T-cell (primary cell): ENCODE measurements around the gene RFNG. TPM values are rescaled to one million over a fixed set of nuclear protein-coding genes. Genes with fewer than 3 reads are reported as not detected.

ENCODE experiments used
- ATAC-seq, 4 experiments: fragments of 200-7000 bp in 3 of 4; fragments of 150-1000 bp in 1 of 4; cut with Tn5 transposase; replicated peaks in 1 of 4; 1 replicate in 3 of 4; 2 replicates in 1 of 4; pipeline ENCODE4 v1.10.0; 2021; ENCODE audit warnings: moderate library complexity in 3 of 4, mild to moderate bottlenecking in 2 of 4, moderate number of reproducible peaks in 1 of 4
- CTCF ChIA-PET, 2 donors: fragments of 300-600 bp; sonication (Branson Sonifier 250); formaldehyde crosslinking; loops; one replicate each; lab custom pipeline; 2022; ENCODE audit warnings: antibody characterized with exemption in 2 of 2; lab: Charles Lee
- POLR2A ChIA-PET, 2 donors: fragments of 300-600 bp; sonication (Branson Sonifier 250); formaldehyde crosslinking; loops; one replicate each; lab custom pipeline; 2022; ENCODE audit warnings: antibody characterized with exemption in 2 of 2; lab: Charles Lee
- DNase-seq, 35 experiments: peaks; one replicate each; pipeline versions ENCODE4 v3.0.0 to v3.0.0-alpha.2; 2013 to 2023
- H3K27ac ChIP-seq: one replicate; pipeline ENCODE4 v1.5.1; 2013; ENCODE audit warnings: low read length
- H3K27me3 ChIP-seq, 2 experiments: replicated peaks in 1 of 2; 1 replicate in 1 of 2; 2 replicates in 1 of 2; pipeline versions ENCODE4 v1.6.1 to v1.7.0; 2013; ENCODE audit warnings: low read length in 1 of 2, mixed read lengths in 1 of 2; ENCODE audit not compliant: control insufficient read depth in 2 of 2, insufficient read depth in 2 of 2; ENCODE audit errors: extremely low read depth in 1 of 2
- H3K36me3 ChIP-seq, 2 donors: 1 replicate in 1 of 2; 2 replicates in 1 of 2; pipeline versions ENCODE4 v1.6.1 to v1.7.0; 2013; ENCODE audit warnings: low read length in 1 of 2; ENCODE audit not compliant: control insufficient read depth in 2 of 2, insufficient read depth in 1 of 2; ENCODE audit errors: extremely low read depth in 1 of 2
- H3K4me1 ChIP-seq, 2 experiments: 1 replicate in 1 of 2; 2 replicates in 1 of 2; pipeline versions ENCODE4 v1.6.1 to v1.7.0; 2013; ENCODE audit warnings: low read length in 2 of 2, mixed read lengths in 1 of 2; ENCODE audit not compliant: insufficient read depth in 2 of 2, control insufficient read depth in 1 of 2; ENCODE audit errors: extremely low read depth in 1 of 2
- H3K4me3 ChIP-seq, 2 donors: 1 replicate in 1 of 2; 2 replicates in 1 of 2; pipeline versions ENCODE4 v1.5.1 to v1.7.0; 2013; ENCODE audit warnings: mild to moderate bottlenecking in 2 of 2, low read length in 1 of 2, moderate library complexity in 1 of 2; ENCODE audit not compliant: control insufficient read depth in 1 of 2; ENCODE audit errors: extremely low read depth in 1 of 2
- H3K9me3 ChIP-seq: 2 replicates; pipeline ENCODE4 v1.7.0; 2013
- H3K27ac Mint-ChIP-seq, 2 donors: one replicate each; pipeline ENCODE4 v1.8.0; 2020 to 2021; ENCODE audit warnings: mild to moderate bottlenecking in 2 of 2, mixed read lengths in 2 of 2
- H3K27me3 Mint-ChIP-seq, 2 donors: one replicate each; pipeline ENCODE4 v1.8.0; 2021 to 2022; ENCODE audit warnings: mixed read lengths in 2 of 2
- H3K36me3 Mint-ChIP-seq: one replicate; pipeline ENCODE4 v1.8.0; 2021; ENCODE audit warnings: mixed read lengths
- H3K4me1 Mint-ChIP-seq, 3 donors: one replicate each; pipeline ENCODE4 v1.8.0; 2020 to 2022; ENCODE audit warnings: mixed read lengths in 3 of 3, mild to moderate bottlenecking in 1 of 3
- H3K4me3 Mint-ChIP-seq, 3 donors: one replicate each; pipeline ENCODE4 v1.8.0; 2020 to 2022; ENCODE audit warnings: mild to moderate bottlenecking in 3 of 3, mixed read lengths in 3 of 3, moderate library complexity in 3 of 3
- H3K9me3 Mint-ChIP-seq, 3 donors: one replicate each; pipeline ENCODE4 v1.8.0; 2020 to 2022; ENCODE audit warnings: mixed read lengths in 3 of 3
- WGBS: methylation state at CpG from one replicate; pipeline ENCODE4 v1.1.5; 2013; ENCODE audit warnings: missing lambda C conversion rate; ENCODE audit not compliant: insufficient coverage; 5-methylcytosine and 5-hydroxymethylcytosine counted together
- total RNA-seq, 35 experiments: library from RNA in 6 of 35; stranded (reverse) in 6 of 35; fragments of 120-200 nt in 1 of 35; gene quantifications; one replicate each; pipeline versions ENCODE4 v1.2.1 to v1.2.4 and lab custom pipeline; 2013 to 2026

The RFNG gene
- total RNA-seq, 5 donors from 2014 or later (not counting 1 experiment from before 2014, with no cell fraction given) = 31.5 to 38.6 (median 35.2) TPM

DNA sequence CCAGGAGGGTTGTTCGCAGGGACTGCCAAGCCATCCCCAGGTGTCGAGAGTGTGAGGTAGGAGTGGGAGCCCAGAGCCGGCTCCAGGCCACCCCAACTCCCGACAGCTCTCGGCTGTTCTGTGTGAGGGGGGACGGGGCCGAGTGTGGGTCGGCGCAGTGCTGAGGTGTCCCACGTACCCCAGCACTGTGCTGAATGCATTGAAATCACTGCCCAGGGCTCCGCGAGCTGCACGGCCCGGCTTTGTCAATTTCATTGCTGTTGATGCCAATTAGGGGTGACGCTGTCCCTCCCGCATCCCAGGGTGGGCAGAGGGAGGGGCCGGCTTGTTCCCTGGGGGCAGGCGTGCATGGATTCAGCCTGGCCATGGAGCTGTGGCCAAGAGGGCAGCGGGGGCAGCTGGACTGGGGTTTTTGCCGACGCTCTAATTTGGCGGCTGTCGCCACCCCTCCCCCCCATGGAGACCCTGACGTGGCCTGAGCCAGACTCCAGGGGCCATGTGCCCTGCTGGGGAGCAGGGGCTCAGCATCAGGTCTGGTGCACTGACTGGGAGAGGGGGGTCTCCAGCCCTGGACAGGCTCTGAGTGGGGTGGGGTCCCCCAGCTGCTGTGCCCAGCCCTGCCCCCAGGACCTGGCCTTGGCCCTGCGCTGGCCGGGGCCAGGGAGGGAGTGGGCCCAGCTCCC, 43.2 kb downstream of the RFNG start:
- H3K27me3 ChIP-seq = no peaks in the 10 kb centered on the region
- 96% methylated on average over 23 of the region's 26 CpGs for WGBS
- ChIA-PET CTCF (interaction anchor here in 1 of 2 donors (0.7 kb wide), 1 partner anchor 195 kb away, joined by 3 read pairs; no protein-coding TSS in a partner anchor), POLR2A (no interaction called here)
- no peaks in the 10 kb centered on the region for H3K4me1 ChIP-seq
- no peak overlapping the region for H3K4me3 Mint-ChIP-seq
- H3K36me3 ChIP-seq = peaks cover 0 to 4% of the 10 kb centered on the region in 2 donors
- no peaks in the 10 kb centered on the region for H3K4me1 Mint-ChIP-seq
- H3K9me3 Mint-ChIP-seq = no peaks in the 10 kb centered on the region
- H3K4me3 ChIP-seq = no peak overlapping the region
- ATAC-seq = no peak
- no peak overlapping the region for H3K27ac ChIP-seq
- no peak overlapping the region for H3K27ac Mint-ChIP-seq
- no peak for DNase-seq
- no peaks in the 10 kb centered on the region for H3K27me3 Mint-ChIP-seq
- H3K9me3 ChIP-seq = no peaks in the 10 kb centered on the region
- no peaks in the 10 kb centered on the region for H3K36me3 Mint-ChIP-seq

DNA sequence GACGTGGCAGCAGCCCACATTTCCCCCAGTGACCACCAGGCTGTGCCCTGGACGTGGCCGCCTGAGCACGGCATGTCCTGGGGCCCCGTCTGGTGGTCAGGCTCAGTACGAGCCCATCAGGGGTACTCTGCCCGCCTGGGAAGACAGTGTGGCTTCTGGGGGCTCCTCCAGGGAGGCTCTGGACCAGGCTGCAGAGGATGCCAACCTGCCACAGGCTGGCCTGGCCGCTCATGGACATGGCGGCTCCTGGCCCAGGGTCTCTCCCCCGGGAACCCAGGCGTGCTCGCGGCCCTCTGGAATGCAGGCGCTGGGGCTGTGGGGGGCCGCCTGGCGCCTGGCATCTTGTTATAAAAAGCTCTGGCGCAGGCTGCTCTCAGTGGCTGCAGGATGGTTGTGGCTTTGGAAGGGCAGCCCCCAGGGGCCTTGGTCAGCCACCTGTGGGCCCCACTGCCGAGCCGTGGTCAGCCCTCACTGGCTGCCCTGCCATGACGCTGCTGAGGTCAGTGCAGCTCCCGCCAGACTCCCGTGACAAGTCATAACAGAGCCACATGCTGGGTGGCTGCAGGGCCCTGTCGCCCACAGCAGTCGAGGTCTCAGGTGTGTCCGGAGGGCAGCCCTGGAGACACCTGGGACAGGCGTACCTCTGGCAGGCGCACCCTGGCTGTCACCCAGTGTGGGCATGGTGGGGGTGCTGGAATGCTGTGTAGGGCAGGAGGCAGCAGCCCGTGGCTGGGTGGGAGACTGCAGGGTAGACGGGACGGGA, 43.9 kb downstream of the RFNG start:
- H3K9me3 Mint-ChIP-seq = no peaks in the 10 kb centered on the region
- no peaks in the 10 kb centered on the region for H3K27me3 Mint-ChIP-seq
- H3K27ac ChIP-seq = no peak overlapping the region
- WGBS = 91% methylated on average over 30 of the region's 30 CpGs
- no peak overlapping the region for H3K4me3 ChIP-seq
- CTCF ChIA-PET = interaction anchor here in 1 of 2 donors (0.7 kb wide), 1 partner anchor 196 kb away, joined by 3 read pairs; no protein-coding TSS in a partner anchor
- H3K36me3 ChIP-seq = peaks cover 0 to 4% of the 10 kb centered on the region in 2 donors
- H3K4me1 ChIP-seq = no peaks in the 10 kb centered on the region
- H3K4me3 Mint-ChIP-seq = no peak overlapping the region
- no peak overlapping the region for H3K27ac Mint-ChIP-seq
- H3K36me3 Mint-ChIP-seq = no peaks in the 10 kb centered on the region
- ATAC-seq = no peak
- POLR2A ChIA-PET = no interaction called here
- H3K9me3 ChIP-seq = no peaks in the 10 kb centered on the region
- no peaks in the 10 kb centered on the region for H3K27me3 ChIP-seq
- H3K4me1 Mint-ChIP-seq = no peaks in the 10 kb centered on the region
- DNase-seq = no peak

- DNase-seq (no peak), ATAC-seq (no peak)
- POLR2A ChIA-PET = no interaction called here
- no peaks in the 10 kb centered on the region for H3K9me3 Mint-ChIP-seq
- CTCF ChIA-PET = no interaction called here
- Histone ChIP-seq H3K36me3 (peaks cover 0 to 4% of the 10 kb centered on the region in 2 donors), H3K4me1 (no peaks in the 10 kb centered on the region), H3K27me3 (no peaks in the 10 kb centered on the region), H3K27ac (no peak overlapping the region), H3K9me3 (no peaks in the 10 kb centered on the region), H3K4me3 (no peak overlapping the region)
- H3K4me3 Mint-ChIP-seq = no peak overlapping the region
- no peaks in the 10 kb centered on the region for H3K4me1 Mint-ChIP-seq
- no peaks in the 10 kb centered on the region for H3K36me3 Mint-ChIP-seq
- H3K27me3 Mint-ChIP-seq = no peaks in the 10 kb centered on the region
- WGBS = 89% methylated on average over 6 of the region's 6 CpGs
- H3K27ac Mint-ChIP-seq = no peak overlapping the region
Observed at GRCh38 chr17:82007228-82007494, 44.5 kb downstream of the RFNG start.

DNA sequence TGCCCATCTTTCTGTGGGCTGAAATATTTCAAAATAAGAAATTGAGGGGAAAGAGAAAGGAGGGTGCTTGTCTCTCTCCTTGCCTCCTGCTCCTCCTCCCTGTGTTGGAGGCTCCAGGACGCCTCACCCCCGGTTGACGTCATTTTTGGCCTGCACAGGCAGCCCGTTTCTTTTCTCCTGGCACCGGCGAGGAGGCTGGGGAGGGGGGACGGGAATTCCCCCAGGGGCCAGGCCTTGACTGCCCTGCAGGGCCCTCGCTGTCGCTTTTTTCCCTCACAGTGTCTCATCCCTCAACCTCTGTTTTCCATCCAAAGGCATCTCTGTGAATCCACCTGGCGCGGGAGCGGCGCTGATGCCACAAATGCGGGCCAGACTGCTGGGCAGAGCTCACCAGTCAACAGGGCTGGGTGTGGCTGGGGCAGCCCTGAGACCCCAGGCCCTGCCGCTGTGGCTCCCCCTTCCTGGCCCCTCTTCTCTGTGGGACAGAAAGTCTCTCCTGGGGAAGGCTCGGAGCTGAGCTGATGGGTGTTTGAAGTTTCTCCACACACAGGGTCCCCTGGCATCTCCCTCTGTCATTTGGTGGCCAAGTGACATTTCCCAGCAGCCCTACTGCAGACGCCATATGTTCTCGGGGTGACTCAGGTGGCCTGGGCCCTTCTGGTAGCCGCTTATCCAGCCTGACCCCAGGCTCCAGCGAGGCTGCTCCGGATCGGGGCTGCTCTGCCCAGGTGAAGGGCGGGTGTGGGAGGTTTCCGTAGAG, 45.0 kb downstream of the RFNG start:
- no peak for DNase-seq
- peaks cover 0 to 4% of the 10 kb centered on the region in 2 donors for H3K36me3 ChIP-seq
- no peak overlapping the region for H3K4me3 ChIP-seq
- no peaks in the 10 kb centered on the region for H3K9me3 ChIP-seq
- ChIA-PET CTCF (no interaction called here), POLR2A (no interaction called here)
- no peaks in the 10 kb centered on the region for H3K27me3 Mint-ChIP-seq
- no peaks in the 10 kb centered on the region for H3K4me1 ChIP-seq
- no peak overlapping the region for H3K27ac ChIP-seq
- H3K9me3 Mint-ChIP-seq = no peaks in the 10 kb centered on the region
- H3K4me3 Mint-ChIP-seq = no peak overlapping the region
- H3K36me3 Mint-ChIP-seq = no peaks in the 10 kb centered on the region
- no peak for ATAC-seq
- no peaks in the 10 kb centered on the region for H3K27me3 ChIP-seq
- no peak overlapping the region for H3K27ac Mint-ChIP-seq
- 91% methylated on average over 17 of the region's 24 CpGs for WGBS
- H3K4me1 Mint-ChIP-seq = no peaks in the 10 kb centered on the region

- Histone ChIP-seq H3K4me1 (no peaks in the 10 kb centered on the region), H3K27me3 (no peaks in the 10 kb centered on the region), H3K27ac (no peak overlapping the region), H3K36me3 (peaks cover 0 to 2% of the 10 kb centered on the region in 2 donors), H3K9me3 (no peaks in the 10 kb centered on the region), H3K4me3 (no peak overlapping the region)
- no peak for ATAC-seq
- Mint-ChIP-seq H3K27me3 (no peaks in the 10 kb centered on the region), H3K4me1 (no peaks in the 10 kb centered on the region), H3K4me3 (no peak overlapping the region), H3K9me3 (no peaks in the 10 kb centered on the region), H3K27ac (no peak overlapping the region), H3K36me3 (no peaks in the 10 kb centered on the region)
- ChIA-PET POLR2A (no interaction called here), CTCF (no interaction called here)
- 90% methylated on average over 23 of the region's 30 CpGs for WGBS
- no peak for DNase-seq
Observed at GRCh38 chr17:82005701-82006348, 45.8 kb downstream of the RFNG start.
